Choroid plexus epithelial cell (primary cell): ENCODE data around the gene MMP17.

Source experiments
- DNase-seq: peaks from one replicate; pipeline ENCODE4 v3.0.0-alpha.2; 2010; ENCODE audit warnings: low read depth
- H3K4me3 ChIP-seq: 2 replicates; pipeline ENCODE4 v1.5.1; 2011; ENCODE audit warnings: low read depth, mild to moderate bottlenecking, control low read depth, low read length, moderate library complexity
- TF ChIP-seq, protein P1 (sequence below): conservative IDR thresholded peaks from 2 replicates; pipeline ENCODE4 v1.5.1; 2011; ENCODE audit warnings: low read depth, mild to moderate bottlenecking, control low read depth, inconsistent platforms, low read length, moderate library complexity

MMP17 gene

DNA sequence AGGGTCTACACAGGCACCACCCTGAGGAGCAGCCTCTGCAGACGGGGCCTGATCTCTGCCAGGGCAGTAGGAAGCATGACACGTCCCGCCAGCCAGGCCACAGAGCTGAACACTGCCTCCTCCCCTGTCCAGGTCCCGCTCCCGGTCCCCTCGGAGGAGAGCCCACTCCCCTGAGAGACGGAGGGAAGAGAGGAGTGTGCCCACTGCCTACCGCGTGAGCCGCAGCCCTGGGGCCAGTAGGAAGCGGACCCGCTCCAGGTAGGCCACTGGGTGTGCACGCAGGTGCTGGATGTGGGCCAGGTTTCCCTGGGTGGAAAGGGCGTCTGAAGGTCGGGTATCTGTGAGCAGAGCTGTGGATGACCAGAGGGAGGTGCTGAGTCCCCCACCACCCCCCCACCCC lies 41.9 kb upstream of the MMP17 start:
- no peak for DNase-seq
- no peak overlapping the region for H3K4me3 ChIP-seq
- TF ChIP-seq, protein P1, sequence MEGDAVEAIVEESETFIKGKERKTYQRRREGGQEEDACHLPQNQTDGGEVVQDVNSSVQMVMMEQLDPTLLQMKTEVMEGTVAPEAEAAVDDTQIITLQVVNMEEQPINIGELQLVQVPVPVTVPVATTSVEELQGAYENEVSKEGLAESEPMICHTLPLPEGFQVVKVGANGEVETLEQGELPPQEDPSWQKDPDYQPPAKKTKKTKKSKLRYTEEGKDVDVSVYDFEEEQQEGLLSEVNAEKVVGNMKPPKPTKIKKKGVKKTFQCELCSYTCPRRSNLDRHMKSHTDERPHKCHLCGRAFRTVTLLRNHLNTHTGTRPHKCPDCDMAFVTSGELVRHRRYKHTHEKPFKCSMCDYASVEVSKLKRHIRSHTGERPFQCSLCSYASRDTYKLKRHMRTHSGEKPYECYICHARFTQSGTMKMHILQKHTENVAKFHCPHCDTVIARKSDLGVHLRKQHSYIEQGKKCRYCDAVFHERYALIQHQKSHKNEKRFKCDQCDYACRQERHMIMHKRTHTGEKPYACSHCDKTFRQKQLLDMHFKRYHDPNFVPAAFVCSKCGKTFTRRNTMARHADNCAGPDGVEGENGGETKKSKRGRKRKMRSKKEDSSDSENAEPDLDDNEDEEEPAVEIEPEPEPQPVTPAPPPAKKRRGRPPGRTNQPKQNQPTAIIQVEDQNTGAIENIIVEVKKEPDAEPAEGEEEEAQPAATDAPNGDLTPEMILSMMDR = no peak

DNA sequence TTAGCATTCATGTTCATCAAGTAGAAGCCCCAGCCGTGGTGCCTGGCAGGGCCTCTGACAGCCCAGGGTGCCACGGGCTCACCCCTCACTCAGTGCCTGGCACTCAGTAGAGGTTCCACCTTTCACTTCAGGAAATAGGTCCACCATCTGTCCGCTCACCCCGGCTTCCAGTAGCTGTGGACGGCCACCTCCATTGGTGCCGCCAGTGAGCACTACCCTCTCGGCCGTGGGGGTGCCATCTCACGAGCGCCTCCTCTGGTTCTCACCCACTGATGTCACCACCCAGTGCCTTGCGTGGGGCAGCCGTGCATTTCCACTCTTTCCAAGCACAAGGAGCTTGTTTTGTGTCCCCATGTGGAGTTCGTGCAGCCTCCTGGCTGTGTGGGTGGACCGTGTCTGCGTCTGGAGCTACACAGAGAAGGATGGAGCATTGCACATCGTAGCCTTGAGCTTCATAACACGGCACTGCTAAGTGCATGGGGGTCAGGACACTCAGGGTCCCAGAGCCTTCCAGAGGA lies 41.0 kb upstream of the MMP17 start:
- no peak for DNase-seq
- no peak overlapping the region for H3K4me3 ChIP-seq
- TF ChIP-seq, protein P1 = no peak

GRCh38 chr12:131788070-131788469 lies 40.1 kb upstream of the MMP17 start:
- TF ChIP-seq, protein P1 = no peak
- H3K4me3 ChIP-seq = no peak overlapping the region
- no peak for DNase-seq

- TF ChIP-seq, protein P1 = no peak
- no peak for DNase-seq
- no peak overlapping the region for H3K4me3 ChIP-seq
Measured at GRCh38 chr12:131789638-131790037, 38.6 kb upstream of the MMP17 start.

DNA sequence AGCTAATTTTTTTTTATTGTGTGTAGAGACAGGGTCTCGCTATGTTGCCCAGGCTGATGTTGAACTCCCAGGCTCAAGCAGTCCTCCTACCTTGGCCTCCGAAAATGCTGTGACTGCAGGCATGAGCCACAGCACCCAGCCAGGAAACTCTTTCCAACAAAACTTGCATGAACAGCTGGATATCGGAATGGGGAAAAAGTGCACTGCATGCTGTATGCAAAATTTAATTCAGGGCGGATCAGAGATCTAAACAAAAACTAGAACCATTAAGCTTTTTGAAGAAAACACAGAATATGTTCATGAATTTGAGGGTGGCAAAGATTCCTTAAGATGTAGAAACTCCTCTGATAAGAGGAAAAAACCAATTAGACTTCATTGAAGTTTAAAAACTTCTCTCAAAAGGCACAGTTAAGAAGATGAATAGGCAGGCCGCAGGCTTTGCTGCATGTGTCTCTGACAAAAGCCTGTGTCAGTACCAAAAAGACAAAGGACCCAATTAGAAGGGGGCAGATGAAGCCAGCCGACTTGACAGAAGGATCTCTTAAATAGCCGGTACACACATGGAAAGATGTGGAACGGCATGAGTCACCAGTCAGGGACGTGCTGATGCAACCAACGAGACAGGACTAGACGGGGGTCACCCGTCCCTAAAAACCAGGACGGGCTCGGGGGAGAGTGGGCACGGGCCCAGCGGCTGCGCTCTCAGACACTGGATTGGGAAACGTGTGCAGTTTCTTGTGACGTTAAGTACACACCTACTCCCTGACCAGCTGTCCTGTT lies 34.8 kb upstream of the MMP17 start:
- no peak overlapping the region for H3K4me3 ChIP-seq
- peak; percentile 60 for DNase-seq
- TF ChIP-seq, protein P1 = no peak

DNA sequence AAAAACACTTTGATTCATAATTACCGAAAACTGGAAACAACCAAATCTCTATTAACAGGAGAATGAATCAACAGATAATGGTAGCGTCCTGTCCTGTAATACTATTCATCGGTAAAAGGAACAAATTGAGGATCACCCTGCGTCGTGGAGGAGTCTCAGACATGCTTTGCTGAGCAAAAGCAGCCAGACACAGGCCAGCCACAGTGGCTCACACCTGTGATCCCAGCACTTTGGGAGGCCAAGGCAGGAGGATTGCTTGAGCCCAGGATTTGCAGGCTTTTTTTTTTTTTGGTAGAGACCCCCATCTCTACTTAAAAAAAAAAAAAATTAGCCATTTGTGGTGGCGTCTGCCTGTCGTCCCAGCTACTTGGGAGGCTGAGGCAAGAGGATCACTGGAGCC lies 34.1 kb upstream of the MMP17 start:
- DNase-seq = no peak
- TF ChIP-seq, protein P1 = no peak
- H3K4me3 ChIP-seq = no peak overlapping the region

- H3K4me3 ChIP-seq = no peak overlapping the region
- no peak for DNase-seq
- TF ChIP-seq, protein P1 = no peak
Measured at GRCh38 chr12:131794573-131794972, 33.6 kb upstream of the MMP17 start.
